Esophagus muscularis mucosa (tissue), 4 donors: ENCODE measurements around the gene APEX1. TPM values are rescaled to one million over a fixed set of nuclear protein-coding genes. Genes with fewer than 3 reads are reported as not detected.

Experiments
- DNase-seq: peaks from one replicate; pipeline ENCODE4 v3.0.0-alpha.2; 2017; ENCODE audit errors: extremely low spot score
- H3K27ac ChIP-seq, 4 donors: fragments of 200-600 bp; sonication (generic); replicated peaks in 1 of 4; 1 replicate in 3 of 4; 2 replicates in 1 of 4; pipeline ENCODE4 v1.5.1; 2016 to 2019; ENCODE audit warnings: mild to moderate bottlenecking in 1 of 4
- H3K27me3 ChIP-seq, 4 donors: fragments of 200-600 bp; sonication (generic); one replicate each; pipeline versions ENCODE4 v1.5.1 to v1.6.0; 2016 to 2019
- H3K36me3 ChIP-seq, 4 donors: fragments of 200-600 bp; sonication (generic); one replicate each; pipeline ENCODE4 v1.5.1; 2016 to 2019
- H3K4me1 ChIP-seq, 4 donors: fragments of 200-600 bp; sonication (generic); one replicate each; pipeline ENCODE4 v1.5.1; 2016 to 2019
- H3K4me3 ChIP-seq, 4 donors: fragments of 200-600 bp; sonication (generic); 1 replicate in 2 of 4; 2 replicates in 2 of 4; pipeline ENCODE4 v1.5.1; 2016 to 2019; ENCODE audit warnings: mild to moderate bottlenecking in 4 of 4, moderate library complexity in 1 of 4
- H3K9me3 ChIP-seq, 4 donors: fragments of 200-600 bp; sonication (generic); 1 replicate in 3 of 4; 2 replicates in 1 of 4; pipeline ENCODE4 v1.5.1; 2016 to 2019
- EP300 ChIP-seq: sonication (generic); formaldehyde crosslinking; IDR thresholded peaks from one replicate; pipeline ENCODE4 v1.6.1; 2017; ENCODE audit warnings: antibody characterized with exemption
- POLR2A ChIP-seq: fragments of 450-650 bp; IDR thresholded peaks from one replicate; pipeline ENCODE4 v1.6.1; 2017; ENCODE audit warnings: antibody characterized with exemption, moderate library complexity, mild to moderate bottlenecking, low read depth
- POLR2AphosphoS5 ChIP-seq, 2 donors: sonication (generic); formaldehyde crosslinking; IDR thresholded peaks; one replicate each; pipeline ENCODE4 v1.6.1; 2017; ENCODE audit warnings: antibody characterized with exemption in 2 of 2
- WGBS: methylation state at CpG from one replicate; pipeline ENCODE4 v1.1.5; 2018; 5-methylcytosine and 5-hydroxymethylcytosine counted together
- intact Hi-C: fragments of 100-400 bp; cut with DNase I; formaldehyde crosslinking; loops from one replicate; pipeline ENCODE4 v1.15.1; 2023
- total RNA-seq, 4 donors: library from RNA; depleted of rRNA; stranded (reverse); fragments of >200 nt; gene quantifications; one replicate each; pipeline versions ENCODE4 v1.1.0 to v1.2.1, GENCODE V29; 2016
- TF ChIP-seq, protein P1 (sequence below), 3 experiments: fragments of 200-600 bp in 2 of 3; fragments of 450-650 bp in 1 of 3; sonication (generic) in 2 of 3; IDR thresholded peaks; one replicate each; pipeline ENCODE4 v1.5.1; 2017 to 2019; ENCODE audit warnings: antibody characterized with exemption in 3 of 3, mild to moderate bottlenecking in 2 of 3, moderate library complexity in 1 of 3

Gene APEX1
- total RNA-seq, 4 donors from 2014 or later, result 101 to 105 (median 104) TPM

DNA sequence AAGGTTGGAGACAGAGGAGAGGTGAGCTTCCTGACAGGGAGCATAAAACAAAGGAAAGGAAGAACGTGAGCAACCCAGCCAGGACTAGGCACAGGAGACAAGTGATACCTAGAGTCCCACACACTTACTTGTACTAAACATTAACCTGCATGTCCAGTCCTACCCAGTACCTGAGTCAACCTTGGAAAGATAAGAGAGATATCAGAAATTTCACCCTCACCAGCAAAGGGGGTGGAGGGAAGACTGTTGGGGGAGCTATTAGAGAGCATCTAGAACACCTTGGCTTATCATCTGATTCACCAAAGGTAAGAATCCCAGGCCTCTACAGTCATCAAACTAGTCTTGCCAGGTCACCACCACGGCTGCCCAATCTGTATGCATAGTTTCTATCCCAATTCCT is 30.2 kb upstream of the APEX1 start:
- 32% methylated on average over 2 of the region's 2 CpGs for WGBS

DNA sequence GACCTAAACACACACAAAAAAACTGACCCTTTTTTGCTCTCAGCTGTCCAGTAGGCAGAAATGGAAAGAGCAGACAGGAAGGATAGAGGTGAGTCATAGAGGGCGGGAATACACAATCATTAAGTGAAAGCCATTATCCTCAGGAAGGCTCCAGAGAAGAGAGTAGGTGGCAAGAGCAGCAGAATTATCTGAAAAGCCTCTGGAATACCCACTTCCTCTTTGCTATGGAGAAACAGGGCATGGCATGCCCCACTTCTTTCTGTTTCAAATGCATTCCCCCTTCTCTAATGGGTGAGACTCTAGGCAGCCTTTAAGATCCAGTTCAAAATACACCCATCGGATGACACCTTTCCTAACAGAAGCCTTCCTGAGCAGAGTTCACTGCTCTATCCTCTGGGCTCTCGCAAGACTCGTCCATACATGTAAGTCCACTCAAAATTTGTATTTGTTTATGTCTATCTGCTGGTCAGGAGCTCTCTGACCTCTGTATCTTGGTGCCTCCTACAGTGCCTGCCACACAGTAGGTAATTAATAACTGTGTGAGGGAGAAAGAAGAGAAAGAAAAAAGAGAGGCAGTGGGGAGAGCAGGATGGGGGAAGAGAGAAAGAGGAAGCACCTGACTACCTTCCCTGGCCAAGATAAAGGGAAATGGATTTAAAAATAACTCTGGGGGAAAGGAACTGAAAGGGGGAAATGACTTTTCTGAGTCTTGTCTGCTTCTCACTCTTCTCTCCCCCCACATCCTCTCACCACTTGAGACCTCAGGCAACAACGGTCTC is 27.6 kb upstream of the APEX1 start:
- TF ChIP-seq EP300, result no peak
- no peak for TF ChIP-seq POLR2AphosphoS5 (IDR thresholded peaks at IDR 0.05)
- TF ChIP-seq POLR2A, result no peak
- TF ChIP-seq, protein P1, sequence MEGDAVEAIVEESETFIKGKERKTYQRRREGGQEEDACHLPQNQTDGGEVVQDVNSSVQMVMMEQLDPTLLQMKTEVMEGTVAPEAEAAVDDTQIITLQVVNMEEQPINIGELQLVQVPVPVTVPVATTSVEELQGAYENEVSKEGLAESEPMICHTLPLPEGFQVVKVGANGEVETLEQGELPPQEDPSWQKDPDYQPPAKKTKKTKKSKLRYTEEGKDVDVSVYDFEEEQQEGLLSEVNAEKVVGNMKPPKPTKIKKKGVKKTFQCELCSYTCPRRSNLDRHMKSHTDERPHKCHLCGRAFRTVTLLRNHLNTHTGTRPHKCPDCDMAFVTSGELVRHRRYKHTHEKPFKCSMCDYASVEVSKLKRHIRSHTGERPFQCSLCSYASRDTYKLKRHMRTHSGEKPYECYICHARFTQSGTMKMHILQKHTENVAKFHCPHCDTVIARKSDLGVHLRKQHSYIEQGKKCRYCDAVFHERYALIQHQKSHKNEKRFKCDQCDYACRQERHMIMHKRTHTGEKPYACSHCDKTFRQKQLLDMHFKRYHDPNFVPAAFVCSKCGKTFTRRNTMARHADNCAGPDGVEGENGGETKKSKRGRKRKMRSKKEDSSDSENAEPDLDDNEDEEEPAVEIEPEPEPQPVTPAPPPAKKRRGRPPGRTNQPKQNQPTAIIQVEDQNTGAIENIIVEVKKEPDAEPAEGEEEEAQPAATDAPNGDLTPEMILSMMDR (IDR thresholded peaks at IDR 0.05), result no peak
- H3K4me3 ChIP-seq, result no peak overlapping the region
- H3K9me3 ChIP-seq, result no peaks in the 10 kb centered on the region
- no peak for DNase-seq
- intact Hi-C loops, result no loop called here
- peaks cover 0 to 8% (median 0%) of the 10 kb centered on the region in 4 donors for H3K36me3 ChIP-seq
- H3K27ac ChIP-seq, result peak overlapping the region in 2 of 4 donors; percentile 0 to 45
- H3K27me3 ChIP-seq, result no peaks in the 10 kb centered on the region
- H3K4me1 ChIP-seq, result peaks cover 0 to 14% (median 11%) of the 10 kb centered on the region in 4 donors
- 56% methylated on average over 5 of the region's 5 CpGs for WGBS

More for the DNA sequence above, 30.2 kb upstream of the APEX1 start:
- H3K4me1 ChIP-seq, result peaks cover 0 to 8% (median 4%) of the 10 kb centered on the region in 4 donors
- peaks cover 0 to 3% (median 0%) of the 10 kb centered on the region in 4 donors for H3K27me3 ChIP-seq
- no peaks in the 10 kb centered on the region for H3K9me3 ChIP-seq
- no peak for TF ChIP-seq EP300
- no peak for TF ChIP-seq POLR2A
- no peak for TF ChIP-seq POLR2AphosphoS5 (IDR thresholded peaks at IDR 0.05)
- TF ChIP-seq, protein P1 (IDR thresholded peaks at IDR 0.05), result no peak
- H3K4me3 ChIP-seq, result no peak overlapping the region
- H3K27ac ChIP-seq, result no peak overlapping the region
- peaks cover 0 to 8% (median 0%) of the 10 kb centered on the region in 4 donors for H3K36me3 ChIP-seq
- intact Hi-C loops, result no loop called here
- no peak for DNase-seq

DNA sequence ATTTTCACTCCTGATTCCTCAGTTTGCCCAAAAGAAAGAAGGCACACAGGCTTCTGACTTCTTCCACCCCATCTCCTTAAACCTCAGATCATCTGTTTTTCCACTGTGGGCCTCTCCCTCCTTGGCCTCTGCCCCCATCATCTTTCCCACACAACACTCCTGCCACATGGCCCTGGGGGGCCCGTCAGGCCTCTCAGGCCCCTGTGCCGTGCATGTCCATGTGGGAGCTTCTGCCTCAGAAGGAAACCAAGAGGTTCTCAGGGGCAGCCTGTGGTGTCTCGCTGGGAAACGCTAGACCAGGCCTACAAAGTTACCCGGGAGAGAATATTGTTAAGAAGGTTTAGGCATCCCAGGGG is 27.0 kb upstream of the APEX1 start:
- H3K4me1 ChIP-seq, result peaks cover 0 to 14% (median 11%) of the 10 kb centered on the region in 4 donors
- TF ChIP-seq EP300 (no peak), POLR2A (no peak), POLR2AphosphoS5 (IDR thresholded peaks at IDR 0.05) (no peak)
- TF ChIP-seq, protein P1 (IDR thresholded peaks at IDR 0.05), result no peak
- H3K27ac ChIP-seq, result no peak overlapping the region
- H3K27me3 ChIP-seq, result no peaks in the 10 kb centered on the region
- WGBS, result 74% methylated on average over 5 of the region's 5 CpGs
- intact Hi-C loops, result no loop called here
- H3K36me3 ChIP-seq, result peaks cover 0 to 8% (median 0%) of the 10 kb centered on the region in 4 donors
- no peak overlapping the region for H3K4me3 ChIP-seq
- no peaks in the 10 kb centered on the region for H3K9me3 ChIP-seq
- no peak for DNase-seq

DNA sequence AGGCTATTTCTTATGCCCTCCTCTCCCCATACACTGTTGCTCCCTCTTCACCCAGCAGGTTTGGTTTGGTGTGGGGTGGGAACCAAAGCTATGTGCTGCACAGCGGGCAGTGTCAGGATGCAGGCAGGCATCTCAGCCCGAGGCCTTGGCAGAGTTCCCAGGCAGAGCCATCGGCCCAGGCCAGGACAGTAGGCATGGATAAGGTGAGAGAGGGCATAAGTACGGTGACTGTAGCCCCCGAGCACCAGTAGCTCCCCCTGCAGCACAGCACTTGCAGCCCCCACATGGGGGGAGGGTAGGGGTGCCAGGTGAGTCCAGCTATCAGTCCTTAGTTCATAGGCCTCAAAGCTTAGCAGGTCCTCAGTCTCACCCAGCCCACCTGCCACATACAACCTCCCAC is 26.2 kb upstream of the APEX1 start:
- intact Hi-C loops, result no loop called here
- peaks cover 0 to 8% (median 0%) of the 10 kb centered on the region in 4 donors for H3K36me3 ChIP-seq
- 80% methylated on average over 2 of the region's 5 CpGs for WGBS
- no peak for DNase-seq
- TF ChIP-seq POLR2AphosphoS5 (IDR thresholded peaks at IDR 0.05), result no peak
- no peak for TF ChIP-seq POLR2A
- peaks cover 0 to 16% (median 11%) of the 10 kb centered on the region in 4 donors for H3K4me1 ChIP-seq
- no peak overlapping the region for H3K27ac ChIP-seq
- no peaks in the 10 kb centered on the region for H3K27me3 ChIP-seq
- no peaks in the 10 kb centered on the region for H3K9me3 ChIP-seq
- H3K4me3 ChIP-seq, result no peak overlapping the region

DNA sequence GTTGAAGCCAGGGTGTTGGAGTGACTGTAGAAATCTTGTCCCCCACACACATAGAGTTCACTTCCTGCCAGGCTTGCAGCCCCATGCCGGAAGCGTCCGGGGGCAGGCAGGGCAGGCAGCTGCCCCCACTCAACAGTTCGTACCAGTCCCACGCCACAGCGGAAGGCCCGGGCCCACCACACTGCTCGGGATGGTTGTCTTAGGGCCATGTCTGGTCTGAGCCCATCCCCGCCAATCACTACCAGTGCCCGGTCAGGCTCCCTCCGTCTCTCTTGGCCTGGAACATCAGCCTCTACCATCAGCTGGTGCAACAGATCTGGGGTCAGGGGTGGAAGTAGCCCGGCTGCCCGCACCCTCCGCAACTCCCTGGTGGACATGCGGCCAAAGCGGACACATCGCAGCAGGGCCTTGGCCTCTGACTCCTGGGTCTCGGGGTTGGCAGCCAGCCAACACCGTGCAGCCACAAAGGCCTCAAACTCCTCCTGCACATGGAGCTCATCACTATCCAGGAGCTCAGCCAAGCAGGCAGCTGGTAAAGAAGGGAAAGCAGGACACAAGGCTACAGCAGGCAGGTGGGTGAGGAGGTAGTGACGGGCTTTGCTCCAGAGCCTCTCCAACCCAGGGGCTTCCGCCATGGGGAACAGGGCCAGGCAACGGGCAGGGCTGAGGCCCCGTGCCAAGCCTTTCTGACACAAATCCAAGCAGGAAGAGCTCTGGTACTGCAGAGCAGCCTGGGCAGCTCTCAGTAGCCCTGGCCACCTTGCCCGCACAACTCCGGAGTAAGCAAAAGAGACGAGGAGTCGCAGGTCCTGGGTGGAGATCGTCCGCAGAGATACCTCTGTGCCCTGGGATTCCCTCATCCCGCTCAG is 25.0 kb upstream of the APEX1 start:
- TF ChIP-seq, protein P1 (IDR thresholded peaks at IDR 0.05), result no peak
- no peak for TF ChIP-seq POLR2A
- no peak for TF ChIP-seq POLR2AphosphoS5 (IDR thresholded peaks at IDR 0.05)
- TF ChIP-seq EP300, result no peak
- no peak overlapping the region for H3K27ac ChIP-seq
- WGBS, result 81% methylated on average over 21 of the region's 30 CpGs
- DNase-seq, result no peak
- no peak overlapping the region for H3K4me3 ChIP-seq
- no peaks in the 10 kb centered on the region for H3K9me3 ChIP-seq
- H3K4me1 ChIP-seq, result peaks cover 2 to 28% (median 21%) of the 10 kb centered on the region in 4 donors
- H3K27me3 ChIP-seq, result no peaks in the 10 kb centered on the region
- peaks cover 0 to 8% (median 0%) of the 10 kb centered on the region in 4 donors for H3K36me3 ChIP-seq
- intact Hi-C loops, result no loop called here
